ENCODE results near the gene MXD4.

Gene MXD4, protein sequence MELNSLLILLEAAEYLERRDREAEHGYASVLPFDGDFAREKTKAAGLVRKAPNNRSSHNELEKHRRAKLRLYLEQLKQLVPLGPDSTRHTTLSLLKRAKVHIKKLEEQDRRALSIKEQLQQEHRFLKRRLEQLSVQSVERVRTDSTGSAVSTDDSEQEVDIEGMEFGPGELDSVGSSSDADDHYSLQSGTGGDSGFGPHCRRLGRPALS

DNA sequence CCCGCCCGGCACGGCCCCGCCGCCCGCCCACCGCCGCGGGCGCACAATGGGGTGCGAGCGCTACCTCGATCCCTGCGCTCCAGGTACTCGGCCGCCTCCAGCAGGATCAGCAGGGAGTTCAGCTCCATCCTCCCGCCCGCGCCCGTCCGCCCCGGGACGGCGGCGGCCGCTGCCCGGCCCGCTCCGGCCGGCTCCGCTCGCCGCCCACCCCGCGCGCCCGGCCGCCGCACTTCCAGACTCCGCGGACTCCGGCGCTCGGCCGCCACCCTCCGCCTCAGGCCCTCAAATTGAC, at the start of gene MXD4:
TSS of gene MXD4 (minus strand) at position 257 of the 292 bp plus-strand sequence. CDS start at position 128, 129 bp downstream.
- DNase-seq: no peak

DNA sequence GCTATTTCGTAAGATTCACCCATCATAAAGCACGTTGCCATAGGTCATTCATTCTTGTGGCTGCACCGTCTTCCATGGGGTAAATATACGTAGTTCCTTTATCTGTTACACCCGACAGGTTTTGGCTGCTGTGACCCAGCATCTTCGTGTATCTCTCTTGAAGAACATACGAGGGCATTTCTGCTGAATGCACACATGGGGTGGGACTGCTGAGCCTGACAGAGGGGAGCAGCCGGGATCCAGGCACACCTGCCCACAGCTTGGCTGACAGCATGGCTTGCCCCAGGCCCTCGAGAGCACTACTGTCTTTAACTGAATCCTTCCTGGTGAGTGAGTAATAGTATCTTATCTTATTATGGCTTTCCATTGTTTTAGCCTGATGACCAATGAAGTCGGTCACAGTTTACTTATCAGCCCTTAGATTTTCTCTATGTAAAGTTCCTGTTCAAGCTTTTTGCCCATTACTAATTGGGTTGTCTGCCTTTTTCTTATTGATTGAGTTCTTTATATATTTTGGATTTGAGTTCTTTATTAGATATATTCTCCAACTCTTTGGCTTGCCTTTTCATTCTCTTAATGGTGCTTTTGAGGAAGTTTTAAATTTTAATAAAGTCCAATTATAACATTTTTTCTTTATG, 45.0 kb upstream of the MXD4 start:
- no peak for DNase-seq

DNA sequence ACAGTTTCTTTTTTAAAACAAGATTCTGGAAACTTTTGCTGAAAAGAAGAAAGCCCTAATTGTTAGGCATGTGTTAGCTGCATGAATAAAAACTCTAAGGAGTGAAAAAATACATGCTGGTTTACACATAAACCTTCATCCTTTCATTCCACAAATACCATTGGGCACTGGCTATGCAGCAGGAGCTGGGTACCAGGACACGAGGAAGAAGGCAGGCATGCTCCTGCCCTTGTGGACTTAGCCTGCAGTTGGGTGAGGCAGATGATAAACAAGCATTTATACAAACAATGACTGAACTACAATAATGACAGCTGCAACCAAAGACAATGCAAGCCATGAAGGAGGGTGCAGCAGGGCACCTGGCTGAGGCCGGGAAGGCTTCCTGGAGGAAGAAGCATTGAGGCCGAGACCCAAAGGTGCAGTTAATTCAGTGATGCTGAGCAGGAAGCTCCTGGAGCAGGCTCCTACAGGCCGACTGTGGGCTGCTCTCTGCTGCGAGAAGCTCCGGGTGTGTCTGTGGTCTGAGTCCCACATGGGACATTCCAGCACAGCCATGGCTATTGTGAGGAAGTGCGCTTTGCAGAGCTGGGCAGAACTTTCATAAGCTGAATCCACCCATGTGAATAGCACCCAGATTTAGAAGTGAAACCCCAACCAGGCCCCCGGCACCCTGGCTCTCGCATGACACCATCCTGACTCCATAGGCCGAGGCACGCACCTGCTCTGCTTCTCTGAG, 44.0 kb upstream of the MXD4 start:
- no peak for DNase-seq

DNA sequence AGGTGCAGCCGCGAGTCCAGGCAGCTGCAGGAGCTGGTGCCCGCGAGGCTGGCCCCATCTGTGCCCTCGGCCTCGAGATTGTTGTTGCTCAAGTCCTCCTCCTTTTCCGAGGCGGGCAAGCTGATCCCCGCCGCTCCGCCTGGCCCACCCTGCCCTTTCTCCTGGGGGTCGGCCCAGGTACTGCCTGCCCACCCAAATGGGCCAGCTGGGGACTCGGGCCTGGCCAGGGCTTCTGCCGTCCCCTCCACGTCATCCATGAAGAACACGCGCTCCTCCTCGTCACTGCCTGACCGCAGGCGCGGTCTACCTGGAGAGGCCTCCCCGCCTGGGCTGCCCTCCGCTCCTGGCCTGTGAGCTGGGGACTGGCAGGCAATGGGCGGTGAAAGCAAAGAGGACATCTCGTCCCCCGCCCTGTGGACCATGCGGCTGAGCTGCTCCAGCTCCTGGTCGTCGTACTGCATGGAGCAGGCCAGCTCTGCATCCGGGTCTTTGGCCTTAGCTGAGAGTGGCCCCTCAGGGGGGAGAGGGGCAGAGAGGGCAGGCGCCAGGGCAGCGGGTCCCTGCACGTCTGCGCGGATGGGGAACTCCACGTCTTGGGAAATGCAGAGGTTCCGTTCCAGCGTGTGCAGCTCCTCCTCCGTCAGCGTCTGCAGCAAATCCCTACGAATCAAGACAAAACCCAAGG, 43.1 kb upstream of the MXD4 start:
- no peak for DNase-seq

DNA sequence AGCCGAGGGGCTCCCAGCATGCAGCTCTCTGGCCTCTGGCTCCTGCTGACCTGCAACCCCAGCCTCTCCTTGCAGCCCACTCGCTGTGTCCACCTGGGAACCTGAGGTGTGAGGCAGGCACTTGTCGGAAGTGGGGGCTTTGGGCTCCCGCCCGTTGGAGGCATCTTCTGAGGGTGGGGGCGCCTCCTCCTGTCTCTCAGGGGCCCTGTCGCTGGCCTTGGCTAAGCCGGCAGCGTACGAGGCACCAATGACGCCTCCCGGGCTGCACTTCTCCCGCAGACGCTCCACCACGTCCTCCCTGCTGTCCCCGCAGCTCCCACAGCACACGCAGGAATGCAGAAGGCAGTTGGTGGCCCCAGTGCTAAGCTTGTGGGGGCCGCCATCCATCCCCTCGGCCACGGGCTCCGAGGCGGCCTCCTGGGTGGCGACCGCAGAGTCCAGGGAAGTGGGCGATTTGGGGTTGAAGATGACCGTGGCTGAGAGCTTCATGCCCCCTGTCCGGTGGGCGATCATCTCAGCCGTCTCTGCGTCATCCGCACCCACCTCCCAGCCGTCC, 42.5 kb upstream of the MXD4 start:
- no peak for DNase-seq

DNA sequence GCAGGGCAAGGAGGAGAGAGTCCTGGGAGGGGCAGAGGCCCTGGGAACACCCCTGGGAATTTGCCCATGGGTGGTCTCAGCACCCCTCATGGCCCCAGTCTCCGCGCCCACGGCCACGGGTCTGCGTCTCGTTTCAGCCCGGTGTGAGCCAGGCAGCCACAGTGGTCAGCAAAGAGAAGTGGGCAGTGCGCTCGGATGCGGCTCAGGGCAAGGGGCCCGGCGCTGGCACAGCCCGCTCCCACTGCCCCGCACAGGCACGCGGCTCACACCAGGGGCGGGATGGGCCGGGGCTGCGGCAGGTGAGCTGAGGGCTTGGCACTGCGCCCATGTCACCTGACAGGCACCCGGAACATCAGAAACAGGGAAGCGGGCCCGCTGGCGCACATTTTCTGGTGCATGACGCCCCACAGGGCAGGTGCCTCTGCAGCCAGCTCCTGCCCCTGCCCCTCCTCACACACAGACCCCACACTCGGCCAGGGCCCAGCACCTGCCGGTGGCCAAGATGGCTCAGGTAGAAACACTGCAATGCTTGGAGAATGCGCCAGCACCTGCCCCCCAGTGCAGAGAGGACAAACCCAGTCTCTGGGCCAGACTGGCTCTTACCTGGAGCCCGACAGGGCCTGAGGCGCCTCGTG, 41.9 kb upstream of the MXD4 start:
- no peak for DNase-seq

DNA sequence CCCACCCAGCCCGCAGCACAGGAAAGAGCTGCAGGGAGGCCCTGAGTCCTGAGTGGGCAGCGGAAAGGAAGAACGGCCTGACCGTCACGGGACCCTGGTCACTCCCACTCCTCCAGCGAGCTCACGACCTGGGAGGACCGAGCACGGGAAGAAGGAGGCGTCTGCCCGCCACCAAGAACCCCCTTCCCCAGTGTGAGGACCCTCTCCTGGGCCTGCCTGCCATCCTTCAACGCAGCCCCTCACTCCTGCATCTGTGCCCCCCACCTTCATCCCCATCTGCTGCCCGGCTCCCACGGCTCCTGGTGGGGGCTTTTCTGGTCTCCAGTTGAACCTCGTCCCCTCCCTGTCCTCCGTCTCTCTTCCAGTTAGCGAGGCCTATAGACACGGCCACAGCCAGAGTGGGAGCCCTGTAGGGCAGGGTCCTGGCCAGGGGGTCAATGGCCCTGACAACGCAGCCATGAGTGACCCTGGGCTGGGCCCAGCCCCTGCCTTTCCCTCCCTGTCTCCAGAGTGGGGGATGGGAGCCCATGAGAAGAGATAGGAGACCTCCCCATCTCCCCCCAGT, 41.3 kb upstream of the MXD4 start:
- DNase-seq: no peak

DNA sequence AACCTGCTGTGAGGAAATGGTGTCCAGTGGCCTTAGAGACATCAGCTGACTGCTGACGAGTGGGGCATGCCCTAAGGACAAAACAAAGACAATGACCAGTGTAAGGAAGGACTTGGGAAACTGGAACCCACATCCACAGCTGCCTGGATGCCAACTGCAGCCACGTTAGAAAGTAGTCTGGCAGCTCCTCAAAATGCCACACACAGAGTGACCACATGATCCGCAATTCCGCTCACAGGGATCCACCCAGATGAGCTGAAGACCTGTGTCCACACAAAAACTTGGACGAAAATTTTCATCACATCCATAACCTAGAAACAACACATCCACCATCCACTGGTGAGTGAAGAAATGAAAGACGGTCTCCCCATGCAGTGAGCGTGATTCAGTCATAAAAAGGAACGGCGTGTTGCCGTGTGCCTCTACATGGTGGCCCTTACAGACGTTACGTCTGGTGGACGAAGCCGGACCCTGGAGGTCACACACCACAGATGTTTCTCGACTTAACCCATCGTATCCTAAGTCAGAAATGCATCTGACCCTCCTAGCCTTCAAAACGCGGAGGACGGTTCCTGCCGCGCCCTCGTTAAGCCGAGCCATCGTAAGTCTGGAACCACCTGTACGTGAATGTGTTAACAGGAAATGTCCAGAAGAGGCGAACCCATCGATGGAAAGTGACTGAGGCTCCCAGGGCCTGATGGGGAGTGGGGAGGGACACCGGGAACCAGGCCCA, 40.6 kb upstream of the MXD4 start:
- DNase-seq: no peak

DNA sequence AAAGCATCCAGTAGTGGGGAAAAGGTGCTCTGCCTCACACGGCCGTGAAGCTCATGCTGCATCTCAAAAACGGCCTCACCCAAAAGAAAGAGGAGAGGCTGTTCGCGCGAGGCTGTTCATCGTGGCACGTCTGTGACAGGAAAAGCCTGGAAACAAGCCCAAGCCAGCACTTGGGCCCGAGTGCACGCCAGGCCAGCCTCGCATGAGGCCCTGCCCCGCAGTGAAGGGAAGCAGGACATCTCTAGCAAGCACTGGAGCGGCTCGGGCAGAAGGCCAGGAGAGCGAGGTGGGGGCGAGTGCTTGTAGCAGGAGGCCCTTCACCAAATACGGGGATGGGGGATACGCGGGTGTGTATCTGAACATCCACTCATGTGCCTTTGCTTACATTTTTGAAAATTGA, 39.9 kb upstream of the MXD4 start:
- no peak for DNase-seq

DNA sequence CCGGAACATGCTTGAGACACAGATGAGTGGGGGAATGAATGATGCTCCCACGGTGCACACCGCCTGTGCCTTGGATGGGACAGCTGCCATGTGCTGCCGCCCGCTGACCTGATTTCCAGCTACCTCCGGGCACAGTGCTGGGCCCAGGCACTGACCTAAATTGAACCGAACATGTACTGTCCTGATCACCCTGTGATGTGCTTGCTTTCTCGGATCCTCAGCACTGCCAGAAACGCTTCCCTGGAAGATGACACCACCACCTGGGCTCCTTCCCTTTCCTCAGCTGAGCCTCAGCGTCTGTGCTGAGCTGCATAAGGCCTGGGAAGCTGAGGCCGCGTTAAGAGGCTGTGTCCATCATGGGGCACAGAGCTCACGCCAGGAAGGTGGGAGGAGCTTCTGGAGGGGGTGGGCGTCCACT, 39.3 kb upstream of the MXD4 start:
- DNase-seq: no peak

DNA sequence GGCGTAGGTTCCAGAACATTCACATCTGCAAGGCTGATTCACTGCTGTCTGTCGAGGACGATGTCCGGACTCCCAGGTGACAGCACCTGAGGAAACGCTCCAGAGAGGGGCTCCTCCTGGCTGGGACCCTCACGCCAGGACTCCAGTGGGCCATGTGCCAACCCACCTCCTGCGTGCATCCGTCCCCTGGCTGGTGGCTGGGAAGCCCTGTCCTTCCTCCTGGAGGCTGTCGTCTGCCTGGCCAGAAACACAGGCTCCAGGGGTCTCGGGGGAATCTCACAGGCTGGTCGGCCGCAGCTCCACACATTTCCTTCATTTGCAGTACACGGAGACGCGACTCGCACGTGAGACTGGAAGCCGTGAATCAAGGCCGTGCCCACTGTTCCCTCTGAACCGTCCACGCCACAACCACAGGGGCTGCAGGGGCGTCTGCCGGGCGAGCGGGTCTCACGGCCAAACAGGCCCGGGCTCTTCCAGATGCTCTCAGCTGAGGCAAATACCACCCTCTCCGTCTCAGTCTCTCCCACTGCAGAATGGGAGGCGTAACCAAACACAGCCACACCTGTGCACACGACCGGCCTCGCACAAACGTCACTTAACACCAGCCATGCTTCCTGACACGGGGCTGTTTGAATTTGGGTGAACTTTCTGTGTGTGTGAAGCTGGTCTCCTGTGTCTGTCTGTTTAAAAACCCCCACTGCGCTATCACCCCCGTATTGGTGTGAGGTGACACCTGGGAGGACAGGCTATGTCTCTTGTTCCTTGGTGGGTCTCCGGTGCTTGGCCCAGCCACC, 38.7 kb upstream of the MXD4 start:
- DNase-seq: no peak

DNA sequence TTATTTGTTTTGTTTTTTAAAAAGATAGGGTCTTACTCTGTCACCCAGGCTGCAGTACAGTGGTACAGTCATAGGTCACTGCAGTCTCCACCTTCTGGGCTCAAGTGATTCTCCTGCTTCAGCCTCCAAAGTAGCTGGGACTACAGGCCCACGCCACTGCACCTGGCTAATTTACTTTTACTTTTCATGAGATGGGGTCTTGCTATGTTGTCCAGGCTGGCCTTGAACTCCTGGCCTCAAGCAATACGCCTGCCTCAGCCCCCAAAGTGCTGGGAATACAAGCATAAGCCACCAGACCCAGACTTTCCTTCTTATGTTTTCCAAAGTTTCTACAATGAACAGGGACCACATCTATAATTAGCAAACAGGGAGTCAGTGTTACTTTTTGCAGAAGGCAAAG, 37.9 kb upstream of the MXD4 start:
- no peak for DNase-seq

DNA sequence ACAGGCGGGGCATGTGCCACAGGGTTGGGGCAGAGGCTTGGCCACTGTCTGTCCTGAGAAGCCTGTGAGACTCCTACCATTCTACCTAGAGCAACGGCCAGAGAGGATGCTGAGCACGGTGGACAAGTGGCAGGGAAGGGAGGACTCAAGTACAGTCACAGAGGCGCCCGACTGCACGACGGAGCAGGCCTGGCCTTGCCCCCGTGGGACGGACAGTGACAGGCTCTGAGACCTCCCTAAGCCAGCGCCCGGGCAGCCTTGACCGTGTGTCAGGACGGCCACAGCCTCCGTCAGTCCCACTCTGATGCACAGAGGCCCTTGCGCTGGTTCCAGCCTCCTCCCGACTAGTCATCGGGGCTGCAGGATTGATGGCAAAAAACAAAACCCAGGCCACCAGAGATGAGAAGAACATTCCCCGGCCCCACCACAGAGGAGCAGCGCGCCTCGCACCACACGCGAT, 36.7 kb upstream of the MXD4 start:
- no peak for DNase-seq

DNA sequence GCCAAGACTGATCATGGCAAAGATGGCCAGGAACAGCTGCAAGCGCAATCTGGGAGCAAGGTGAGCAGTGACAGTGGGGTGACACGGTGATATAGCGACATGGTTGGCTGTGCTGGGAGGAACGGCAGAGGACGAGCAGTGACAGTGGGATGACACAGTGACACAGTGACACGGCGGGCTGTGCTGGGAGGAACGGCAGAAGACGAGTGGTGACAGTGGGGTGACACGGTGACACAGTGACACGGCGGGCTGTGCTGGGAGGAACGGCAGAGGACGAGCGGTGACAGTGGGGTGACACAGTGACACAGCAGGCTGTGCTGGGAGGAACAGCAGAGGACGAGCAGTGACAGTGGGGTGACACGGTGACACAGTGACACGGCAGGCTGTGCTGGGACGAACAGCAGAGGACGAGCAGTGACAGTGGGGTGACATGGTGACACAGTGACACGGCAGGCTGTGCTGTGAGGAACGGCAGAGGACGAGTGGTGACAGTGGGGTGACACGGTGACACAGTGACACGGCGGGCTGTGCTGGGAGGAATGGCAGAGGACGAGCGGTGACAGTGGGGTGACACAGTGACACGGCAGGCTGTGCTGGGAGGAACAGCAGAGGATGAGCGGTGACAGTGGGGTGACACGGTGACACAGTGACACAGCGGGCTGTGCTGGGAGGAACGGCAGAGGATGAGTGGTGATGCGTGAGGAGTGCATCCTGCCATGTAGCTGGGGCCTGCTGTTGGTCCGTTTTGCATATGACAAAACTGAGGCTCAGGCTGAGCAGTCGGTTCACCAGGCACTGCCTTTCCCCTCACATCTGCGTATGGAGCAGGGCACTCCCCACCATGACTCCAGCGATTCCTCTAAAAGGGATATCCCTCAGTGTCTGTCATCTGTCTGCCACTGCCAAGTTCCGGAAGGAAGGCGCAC, 36.0 kb upstream of the MXD4 start:
- DNase-seq: no peak

DNA sequence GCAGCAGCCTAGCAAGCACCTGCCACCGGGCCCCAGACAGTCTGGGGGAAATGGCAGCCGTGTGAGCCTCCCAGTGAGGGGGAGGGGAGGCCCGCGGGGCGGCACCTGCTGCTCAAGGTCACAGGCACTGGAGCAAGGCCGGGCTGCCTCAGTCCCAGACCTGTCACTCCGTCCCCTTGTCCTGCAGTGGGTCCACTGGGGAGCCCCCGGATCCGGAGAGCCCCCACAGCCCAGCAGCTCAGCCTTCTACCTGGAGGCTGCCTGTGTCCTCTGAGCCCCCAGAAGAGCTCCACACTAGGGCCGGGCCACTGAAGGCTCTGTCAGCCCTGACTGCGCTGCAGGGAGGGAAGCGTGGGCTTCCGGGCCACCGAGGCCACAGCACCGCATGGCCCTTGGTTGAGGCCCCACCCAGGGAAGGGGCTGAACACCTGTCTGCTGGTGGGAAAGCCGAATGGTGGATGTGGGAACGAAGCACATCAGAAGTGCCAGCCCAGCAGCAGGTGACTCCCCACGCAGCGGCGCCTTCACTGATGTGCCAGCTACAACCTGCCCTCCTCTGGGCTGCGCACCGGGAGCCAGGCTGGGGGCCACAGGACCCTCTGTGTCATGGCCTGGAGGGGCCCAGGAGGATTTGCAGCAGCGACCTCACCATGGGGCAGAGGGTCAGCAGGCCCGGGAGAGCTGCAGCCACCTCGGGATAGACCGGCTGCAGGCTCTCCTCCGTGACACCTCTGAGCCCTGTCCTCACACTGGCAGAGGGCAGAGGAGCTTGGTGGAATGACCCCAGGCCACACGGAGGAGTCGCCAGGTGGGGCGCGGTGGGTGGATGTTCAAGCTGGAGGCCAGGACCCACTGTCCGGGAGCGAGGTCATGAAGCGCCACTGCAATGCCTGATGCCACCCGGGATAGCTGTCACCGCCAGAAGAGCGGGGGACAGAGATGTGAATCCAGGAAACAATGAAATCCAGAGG, 35.0 kb upstream of the MXD4 start:
- no peak for DNase-seq

DNA sequence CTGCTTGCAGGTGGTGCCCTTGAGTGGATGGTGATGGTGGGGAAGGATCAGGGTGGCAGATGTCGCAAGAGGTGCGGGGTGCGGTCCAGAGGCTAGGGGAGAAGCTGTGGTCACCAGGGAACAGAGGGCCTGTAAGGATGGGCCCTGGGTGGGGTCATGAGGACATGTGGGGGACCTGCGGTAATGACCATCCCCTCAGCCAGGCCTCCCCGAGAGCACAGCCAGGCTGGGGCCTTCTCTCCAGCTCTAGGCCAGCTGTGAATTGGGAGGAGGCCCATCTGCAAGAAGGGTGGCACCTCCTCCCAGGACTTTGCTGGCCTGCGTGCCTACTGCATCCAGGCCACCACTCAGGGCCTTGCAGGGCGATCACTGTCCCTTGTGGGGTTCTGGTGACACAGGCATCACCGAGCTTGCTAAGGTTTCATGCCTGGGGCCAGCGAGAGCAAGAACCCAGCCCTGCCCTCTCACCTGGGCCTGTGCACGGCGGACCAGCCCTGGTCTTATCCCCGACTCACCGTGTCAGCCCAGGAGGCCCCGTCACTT, 34.1 kb upstream of the MXD4 start:
- no peak for DNase-seq

DNA sequence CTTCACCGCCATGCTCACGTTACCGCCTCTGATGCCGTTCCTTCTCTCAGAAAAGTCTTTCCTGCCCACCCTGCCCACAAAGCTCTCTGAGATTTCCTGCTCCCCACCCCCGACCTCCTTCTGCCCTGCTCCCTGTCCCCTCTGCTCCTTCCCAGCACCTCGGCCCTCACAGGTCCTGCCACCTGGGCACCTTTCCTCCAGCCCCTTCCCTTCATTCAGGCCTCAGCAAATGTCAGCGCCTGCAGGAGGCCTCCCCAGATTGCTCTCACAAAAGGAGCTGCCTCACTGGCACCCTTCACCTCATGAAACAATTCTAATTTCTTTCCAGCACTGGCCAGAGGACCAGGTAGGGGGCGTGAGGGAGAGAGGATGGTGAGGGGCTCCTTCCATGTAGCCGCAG, 33.6 kb upstream of the MXD4 start:
- DNase-seq: no peak

DNA sequence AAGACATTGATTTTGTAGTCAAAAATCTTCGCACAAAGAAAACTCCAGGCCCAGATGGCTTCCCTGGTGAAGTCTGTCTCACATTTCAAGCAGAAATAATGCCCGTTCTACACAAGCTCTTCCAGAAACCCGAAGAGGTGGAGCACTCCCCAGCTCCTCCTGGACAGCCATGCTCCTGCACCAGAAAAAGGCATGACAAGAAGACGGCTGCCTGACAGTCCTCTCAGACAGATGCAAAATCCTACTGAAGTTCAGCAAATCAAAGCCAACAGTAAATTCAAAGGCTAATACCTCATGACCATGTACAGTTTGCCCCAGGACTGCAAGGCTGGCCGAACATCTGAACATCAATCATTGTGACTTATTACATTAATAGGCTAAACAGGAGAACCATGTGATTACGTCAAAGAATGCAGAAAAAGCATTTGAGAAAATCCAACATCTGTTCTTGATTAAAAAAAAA, 30.8 kb upstream of the MXD4 start:
- DNase-seq: no peak

Measured in NCI-H774 (cell line).